ENCODE data around the gene TMEM181.

Gene TMEM181

GRCh38 chr6:158565122-158565429, 5.2 kb downstream of the TMEM181 start:
- no peak for DNase-seq (ENCODE audit: low read depth)

DNA sequence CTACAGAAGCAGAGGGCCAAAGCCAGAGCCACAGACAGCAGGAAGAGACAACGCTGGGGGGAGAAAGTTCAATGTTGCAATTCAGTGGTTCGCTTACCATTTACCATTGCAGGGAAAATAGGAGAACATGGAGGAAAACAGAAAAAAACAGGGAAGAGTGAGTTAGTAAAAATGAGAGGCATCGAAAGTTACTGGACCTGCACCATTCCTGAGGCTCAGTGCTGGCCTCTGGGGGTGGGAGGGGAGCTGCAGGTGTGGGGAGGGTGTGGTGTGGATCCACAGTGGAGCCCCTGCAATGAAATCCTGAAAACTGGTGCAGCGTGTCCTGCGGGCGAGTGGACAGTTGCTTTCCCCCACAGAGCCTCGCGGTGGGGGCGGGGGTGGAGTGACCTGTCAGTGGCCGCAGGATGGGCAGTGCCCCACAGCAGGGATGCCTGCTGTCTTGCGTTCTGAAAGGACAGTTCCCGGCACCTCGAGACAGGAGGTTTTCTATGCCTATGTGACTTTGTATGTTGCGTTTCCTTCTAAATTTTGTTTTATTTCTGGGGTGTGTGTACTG, 5.7 kb downstream of the TMEM181 start:
- no peak for DNase-seq (ENCODE audit: low read depth)

GRCh38 chr6:158566207-158566818, 6.4 kb downstream of the TMEM181 start:
- DNase-seq (ENCODE audit: low read depth): no peak

- no peak for DNase-seq (ENCODE audit: low read depth)
Observed at GRCh38 chr6:158567152-158567551, 7.3 kb downstream of the TMEM181 start.

- no peak for DNase-seq (ENCODE audit: low read depth)
Observed at GRCh38 chr6:158567871-158568401, 8.0 kb downstream of the TMEM181 start.

DNA sequence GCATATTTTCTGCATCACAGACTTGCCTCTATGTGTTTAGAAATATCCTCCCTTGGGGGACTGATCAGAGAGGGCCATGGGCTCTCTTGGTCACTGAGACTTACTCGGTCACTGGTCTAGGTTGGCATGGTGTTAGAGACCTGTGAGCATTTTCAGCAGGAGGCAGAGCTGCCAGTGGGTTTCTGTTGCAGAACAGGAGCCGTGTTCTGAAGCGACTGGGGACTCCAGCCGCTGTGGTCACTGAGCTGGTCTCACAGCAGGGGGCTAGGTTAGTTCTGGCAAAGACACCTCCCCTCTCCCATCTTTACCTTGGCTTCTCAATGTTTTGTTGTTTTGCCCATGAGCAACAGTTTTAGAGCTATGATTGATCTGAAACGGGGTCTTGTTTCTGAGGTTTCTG, 8.7 kb downstream of the TMEM181 start:
- no peak for DNase-seq (ENCODE audit: low read depth)

DNA sequence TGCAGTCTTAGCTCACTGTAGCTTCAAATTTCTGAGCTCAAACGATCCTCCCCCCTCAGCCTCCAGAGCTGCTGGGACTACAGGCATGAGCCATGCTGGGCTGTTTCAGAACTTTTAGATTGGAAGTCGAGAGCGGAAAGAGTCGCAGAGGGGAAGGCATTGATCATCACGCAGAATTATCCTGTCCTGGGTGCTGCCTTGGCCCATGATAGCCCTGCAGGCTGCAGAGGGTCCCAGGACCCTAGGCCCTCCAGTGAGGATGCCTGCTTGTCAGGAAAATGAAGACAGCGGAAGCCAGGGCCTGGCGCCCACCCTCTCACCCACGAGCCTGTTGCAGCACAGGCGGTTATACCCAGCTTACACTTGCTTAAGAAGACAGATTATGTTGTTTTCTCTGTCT, 9.1 kb downstream of the TMEM181 start:
- no peak for DNase-seq (ENCODE audit: low read depth)

DNA sequence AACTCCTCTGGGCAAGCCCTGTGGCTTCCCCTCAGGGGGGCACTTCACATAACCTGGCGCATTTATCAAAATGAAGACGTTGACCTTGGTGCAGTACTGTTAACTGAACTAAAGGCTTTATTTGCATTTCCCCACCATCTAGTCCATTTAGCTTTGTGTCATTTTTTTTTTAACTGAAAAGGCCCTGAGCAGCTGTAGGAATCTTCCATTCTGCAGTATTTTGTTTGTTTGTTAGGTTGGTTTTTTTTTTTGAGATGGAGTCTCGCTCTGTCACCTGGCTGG, 10.7 kb downstream of the TMEM181 start:
- no peak for DNase-seq (ENCODE audit: low read depth)

- no peak for DNase-seq (ENCODE audit: low read depth)
Observed at GRCh38 chr6:158571826-158572652, 12.1 kb downstream of the TMEM181 start.

GRCh38 chr6:158572653-158573541, 13.0 kb downstream of the TMEM181 start:
- no peak for DNase-seq (ENCODE audit: low read depth)

GRCh38 chr6:158573542-158573931, 13.6 kb downstream of the TMEM181 start:
- DNase-seq (ENCODE audit: low read depth): no peak

DNA sequence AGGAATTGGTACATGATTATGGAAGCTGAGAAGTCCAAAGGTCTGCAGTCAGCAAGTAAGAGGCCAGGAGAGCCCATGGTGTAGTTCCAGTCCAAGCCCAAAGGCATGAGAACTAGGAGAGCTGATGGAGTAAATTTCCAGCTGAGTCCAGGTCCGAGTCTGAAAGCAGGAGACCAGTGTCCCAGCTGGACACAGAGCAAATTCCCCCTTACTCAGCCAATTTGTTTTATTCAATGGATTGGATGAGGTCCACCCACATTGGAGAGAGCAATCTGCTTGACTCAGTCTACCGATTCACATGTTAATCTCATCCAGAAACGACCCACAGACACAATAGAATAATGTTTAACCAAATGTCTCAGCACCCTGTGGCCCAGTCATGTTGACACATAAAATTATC, 14.9 kb downstream of the TMEM181 start:
- DNase-seq (ENCODE audit: low read depth): no peak

- no peak for DNase-seq (ENCODE audit: low read depth)
Observed at GRCh38 chr6:158575550-158575949, 15.7 kb downstream of the TMEM181 start.

DNA sequence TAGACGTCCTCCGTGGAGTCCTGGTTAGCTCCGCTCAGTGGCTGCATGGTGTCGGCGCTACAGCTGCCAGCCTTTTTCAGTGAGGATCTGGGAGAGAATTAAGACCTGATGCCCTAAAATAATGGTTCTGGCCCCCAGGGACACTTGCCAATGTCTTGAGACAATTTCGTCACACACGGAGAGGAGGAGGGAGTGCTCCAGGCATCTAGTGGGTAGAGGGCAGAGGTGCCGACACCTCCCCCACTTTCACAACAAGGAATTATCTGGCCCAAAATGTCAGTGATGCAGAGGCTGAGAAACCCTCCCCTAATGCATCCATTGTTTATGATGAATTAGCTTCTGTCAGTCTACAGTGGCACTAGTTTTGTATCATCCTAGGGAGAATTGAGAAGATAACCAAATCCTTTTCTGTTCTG, 24.4 kb downstream of the TMEM181 start:
- no peak for DNase-seq (ENCODE audit: low read depth)

- DNase-seq (ENCODE audit: low read depth): no peak
Observed at GRCh38 chr6:158586652-158587051, 26.8 kb downstream of the TMEM181 start.

DNA sequence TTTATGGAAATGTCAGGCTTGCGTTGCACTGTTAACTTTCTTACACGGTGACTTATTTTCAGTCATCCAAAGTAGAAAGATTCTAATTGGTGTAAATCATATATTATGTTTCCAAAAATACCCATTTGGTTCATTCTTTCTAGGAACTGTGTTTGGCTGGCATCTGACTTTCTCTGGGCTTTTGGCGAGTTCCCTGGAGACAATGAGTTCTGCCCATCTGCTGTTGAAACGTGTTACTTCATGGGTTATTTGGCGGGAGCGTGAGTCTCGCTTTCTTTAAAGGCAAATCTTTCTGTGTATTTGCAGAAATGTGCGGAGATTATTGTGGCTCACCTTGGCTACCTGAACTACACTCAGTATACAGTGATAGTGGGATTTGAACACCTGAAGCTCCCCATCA, 29.5 kb downstream of the TMEM181 start:
- no peak for DNase-seq (ENCODE audit: low read depth)

DNA sequence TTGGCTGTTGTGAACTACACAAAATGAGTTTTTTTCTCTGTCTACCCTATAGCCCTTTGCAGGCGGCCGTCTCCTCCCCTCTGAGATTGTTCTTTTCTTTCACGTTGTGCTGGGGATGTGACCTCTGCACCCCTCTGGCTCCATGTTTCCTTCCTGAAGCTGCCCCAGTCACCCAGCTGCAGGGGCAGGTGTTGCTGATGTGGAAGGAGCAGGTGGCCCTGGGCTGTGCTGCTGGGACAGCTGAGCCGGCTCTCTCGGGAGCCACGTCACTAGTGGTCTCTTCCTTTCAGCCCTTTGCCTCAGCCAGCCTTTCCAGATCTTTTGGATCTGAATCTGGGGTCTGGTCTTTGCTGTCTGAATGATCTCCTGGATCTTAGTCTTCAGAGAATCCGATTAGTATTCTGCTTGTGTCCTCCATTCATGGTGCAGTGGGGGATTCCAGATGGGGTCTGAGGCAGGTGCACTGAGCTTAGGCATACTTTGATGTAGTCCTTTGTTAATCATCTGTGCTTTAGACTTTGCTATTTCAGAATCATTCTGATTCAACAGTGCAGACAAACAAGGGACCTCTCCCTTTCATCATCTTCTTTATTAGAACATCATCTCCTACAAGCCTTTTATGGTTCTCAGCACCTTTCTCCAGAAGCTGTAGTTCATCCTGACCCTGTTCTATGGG, 31.4 kb downstream of the TMEM181 start:
- DNase-seq (ENCODE audit: low read depth): no peak

GRCh38 chr6:158591810-158592209, 31.9 kb downstream of the TMEM181 start:
- DNase-seq (ENCODE audit: low read depth): no peak

GRCh38 chr6:158593670-158594069, 33.8 kb downstream of the TMEM181 start:
- DNase-seq (ENCODE audit: low read depth): no peak

GRCh38 chr6:158595223-158595622, 35.3 kb downstream of the TMEM181 start:
- no peak for DNase-seq (ENCODE audit: low read depth)

GRCh38 chr6:158596861-158597260, 37.0 kb downstream of the TMEM181 start:
- no peak for DNase-seq (ENCODE audit: low read depth)

DNA sequence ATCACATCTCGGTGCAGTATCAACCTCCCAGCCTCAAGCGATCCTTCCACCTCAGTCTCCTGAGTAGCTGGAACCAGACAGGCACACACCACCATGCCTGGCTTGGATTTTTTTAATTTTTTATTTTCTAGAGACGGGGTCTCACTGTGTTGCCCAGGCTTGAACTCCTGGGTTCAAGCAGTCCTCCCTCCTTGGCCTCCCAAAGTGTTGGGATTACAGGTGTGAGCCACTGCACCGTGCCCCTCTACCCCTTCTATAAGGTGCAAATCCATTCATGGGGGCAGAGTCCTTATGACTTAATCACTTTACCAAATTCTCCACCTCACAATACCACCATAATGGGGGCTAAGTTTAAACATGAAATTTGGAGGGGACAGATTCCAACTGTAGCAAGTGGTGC, 37.7 kb downstream of the TMEM181 start:
- DNase-seq (ENCODE audit: low read depth): no peak
